ENCODE data around the gene ZBTB7B.
"Not testable (repeated sequence)": the region's sequence is repeated elsewhere in the genome, so short reads cannot be mapped to it uniquely, and the experiment has no call there.

ZBTB7B gene

GRCh38 chr1:154986736-154987135 lies 15.9 kb upstream of the ZBTB7B start:
- not testable (repeated sequence) for H3K9me3 ChIP-seq (ENCODE audit: control extremely low read depth in 1 of 5, control insufficient read depth in 4 of 5, insufficient read depth in 2 of 5, low read depth in 1 of 5, low read length in 4 of 5); H3K27me3 ChIP-seq (replicated peaks in 2 of 5; ENCODE audit: control insufficient read depth in 4 of 5, insufficient read depth in 5 of 5, low read length in 4 of 5); H3K4me3 ChIP-seq (ENCODE audit: control insufficient read depth in 1 of 7, extremely low read depth in 1 of 7, insufficient read depth in 4 of 7, low read depth in 2 of 7, low read length in 6 of 7); H3K27ac ChIP-seq (ENCODE audit: insufficient read depth in 1 of 2, low read depth in 1 of 2, low read length in 2 of 2, poor library complexity in 1 of 2, severe bottlenecking in 2 of 2); DNase-seq
- POLR2A ChIA-PET = interaction anchor here (0.7 kb wide), 1 partner anchor 359 kb away, joined by 4 read pairs; no protein-coding TSS in a partner anchor
- 100% methylated on average over 1 of the region's 4 CpGs for WGBS (ENCODE audit: insufficient coverage)
- peaks cover 9 to 24% (median 17%) of the 10 kb centered on the region in 4 experiments for H3K4me1 ChIP-seq (ENCODE audit: control extremely low read depth in 1 of 4, control insufficient read depth in 4 of 4, insufficient read depth in 4 of 4, low read length in 3 of 4)
- CTCF ChIA-PET = interaction anchor here (1.2 to 20.2 kb wide), 5 partner anchors 8 to 65 kb away, joined by 3 to 320 read pairs (median 13); partner anchors contain the start of genes LENEP and ZBTB7B
- peaks cover 6 to 42% (median 31%) of the 10 kb centered on the region in 4 experiments for H3K36me3 ChIP-seq (ENCODE audit: control insufficient read depth in 4 of 4, insufficient read depth in 4 of 4, low read length in 3 of 4)

GRCh38 chr1:154987326-154987725 lies 15.3 kb upstream of the ZBTB7B start:
- Histone ChIP-seq H3K27me3 (replicated peaks in 2 of 5; ENCODE audit: control insufficient read depth in 4 of 5, insufficient read depth in 5 of 5, low read length in 4 of 5) (no peaks in the 10 kb centered on the region), H3K4me3 (ENCODE audit: control insufficient read depth in 1 of 7, extremely low read depth in 1 of 7, insufficient read depth in 4 of 7, low read depth in 2 of 7, low read length in 6 of 7) (no peak overlapping the region), H3K36me3 (ENCODE audit: control insufficient read depth in 4 of 4, insufficient read depth in 4 of 4, low read length in 3 of 4) (peaks cover 6 to 42% (median 31%) of the 10 kb centered on the region in 4 experiments), H3K4me1 (ENCODE audit: control extremely low read depth in 1 of 4, control insufficient read depth in 4 of 4, insufficient read depth in 4 of 4, low read length in 3 of 4) (peaks cover 8 to 19% (median 16%) of the 10 kb centered on the region in 4 experiments), H3K9me3 (ENCODE audit: control extremely low read depth in 1 of 5, control insufficient read depth in 4 of 5, insufficient read depth in 2 of 5, low read depth in 1 of 5, low read length in 4 of 5) (no peaks in the 10 kb centered on the region), H3K27ac (ENCODE audit: insufficient read depth in 1 of 2, low read depth in 1 of 2, low read length in 2 of 2, poor library complexity in 1 of 2, severe bottlenecking in 2 of 2) (no peak overlapping the region)
- ChIA-PET POLR2A (interaction anchor here (0.7 kb wide), 1 partner anchor 360 kb away, joined by 4 read pairs; no protein-coding TSS in a partner anchor), CTCF (interaction anchor here (1.1 to 20.2 kb wide), 9 partner anchors 9 to 72 kb away, joined by 3 to 320 read pairs (median 8); partner anchors contain the start of genes CKS1B, LENEP, PYGO2 and ZBTB7B)
- WGBS (ENCODE audit: insufficient coverage) = 95% methylated on average over 4 of the region's 6 CpGs
- no peak for DNase-seq

GRCh38 chr1:154988058-154988954 lies 14.3 kb upstream of the ZBTB7B start:
- WGBS (ENCODE audit: insufficient coverage) = 98% methylated on average over 16 of the region's 17 CpGs
- peak in 1 of 3 donors; percentile 32 for DNase-seq

GRCh38 chr1:154989195-154989860 lies 13.3 kb upstream of the ZBTB7B start:
- POLR2A ChIA-PET = no interaction called here
- Histone ChIP-seq H3K4me3 (ENCODE audit: control insufficient read depth in 1 of 7, extremely low read depth in 1 of 7, insufficient read depth in 4 of 7, low read depth in 2 of 7, low read length in 6 of 7) (no peak overlapping the region), H3K36me3 (ENCODE audit: control insufficient read depth in 4 of 4, insufficient read depth in 4 of 4, low read length in 3 of 4) (peaks cover 6 to 49% (median 34%) of the 10 kb centered on the region in 4 experiments), H3K4me1 (ENCODE audit: control extremely low read depth in 1 of 4, control insufficient read depth in 4 of 4, insufficient read depth in 4 of 4, low read length in 3 of 4) (peaks cover 0 to 19% (median 7%) of the 10 kb centered on the region in 4 experiments), H3K27ac (ENCODE audit: insufficient read depth in 1 of 2, low read depth in 1 of 2, low read length in 2 of 2, poor library complexity in 1 of 2, severe bottlenecking in 2 of 2) (no peak overlapping the region), H3K27me3 (replicated peaks in 2 of 5; ENCODE audit: control insufficient read depth in 4 of 5, insufficient read depth in 5 of 5, low read length in 4 of 5) (no peaks in the 10 kb centered on the region), H3K9me3 (ENCODE audit: control extremely low read depth in 1 of 5, control insufficient read depth in 4 of 5, insufficient read depth in 2 of 5, low read depth in 1 of 5, low read length in 4 of 5) (no peaks in the 10 kb centered on the region)
- 100% methylated on average over 2 of the region's 3 CpGs for WGBS (ENCODE audit: insufficient coverage)
- CTCF ChIA-PET = interaction anchor here (1.0 to 20.2 kb wide), 7 partner anchors 8 to 70 kb away, joined by 4 to 320 read pairs (median 6); partner anchors contain the start of genes LENEP and ZBTB7B
- DNase-seq = no peak

More at GRCh38 chr1:154988058-154988954, 14.3 kb upstream of the ZBTB7B start:
- peaks cover 4 to 21% (median 12%) of the 10 kb centered on the region in 4 experiments for H3K4me1 ChIP-seq (ENCODE audit: control extremely low read depth in 1 of 4, control insufficient read depth in 4 of 4, insufficient read depth in 4 of 4, low read length in 3 of 4)
- no peak overlapping the region for H3K27ac ChIP-seq (ENCODE audit: insufficient read depth in 1 of 2, low read depth in 1 of 2, low read length in 2 of 2, poor library complexity in 1 of 2, severe bottlenecking in 2 of 2)
- H3K4me3 ChIP-seq (ENCODE audit: control insufficient read depth in 1 of 7, extremely low read depth in 1 of 7, insufficient read depth in 4 of 7, low read depth in 2 of 7, low read length in 6 of 7) = no peak overlapping the region
- no peaks in the 10 kb centered on the region for H3K9me3 ChIP-seq (ENCODE audit: control extremely low read depth in 1 of 5, control insufficient read depth in 4 of 5, insufficient read depth in 2 of 5, low read depth in 1 of 5, low read length in 4 of 5)
- H3K27me3 ChIP-seq (replicated peaks in 2 of 5; ENCODE audit: control insufficient read depth in 4 of 5, insufficient read depth in 5 of 5, low read length in 4 of 5) = no peaks in the 10 kb centered on the region
- H3K36me3 ChIP-seq (ENCODE audit: control insufficient read depth in 4 of 4, insufficient read depth in 4 of 4, low read length in 3 of 4) = peaks cover 6 to 49% (median 34%) of the 10 kb centered on the region in 4 experiments
- ChIA-PET CTCF (interaction anchor here (0.7 to 20.2 kb wide), 11 partner anchors 10 to 71 kb away, joined by 3 to 320 read pairs (median 6); partner anchors contain the start of genes CKS1B, LENEP, PYGO2 and ZBTB7B), POLR2A (no interaction called here)

- 100% methylated on average over 6 of the region's 8 CpGs for WGBS (ENCODE audit: insufficient coverage)
- no peaks in the 10 kb centered on the region for H3K27me3 ChIP-seq (replicated peaks in 2 of 5; ENCODE audit: control insufficient read depth in 4 of 5, insufficient read depth in 5 of 5, low read length in 4 of 5)
- CTCF ChIA-PET = interaction anchor here (0.5 to 1.5 kb wide), 5 partner anchors 9 to 38 kb away, joined by 3 to 6 read pairs (median 5); no protein-coding TSS in a partner anchor
- peaks cover 0 to 22% (median 15%) of the 10 kb centered on the region in 4 experiments for H3K4me1 ChIP-seq (ENCODE audit: control extremely low read depth in 1 of 4, control insufficient read depth in 4 of 4, insufficient read depth in 4 of 4, low read length in 3 of 4)
- no peak for DNase-seq
- peaks cover 6 to 49% (median 34%) of the 10 kb centered on the region in 4 experiments for H3K36me3 ChIP-seq (ENCODE audit: control insufficient read depth in 4 of 4, insufficient read depth in 4 of 4, low read length in 3 of 4)
- POLR2A ChIA-PET = interaction anchor here (0.6 kb wide), 1 partner anchor 28 kb away, joined by 3 read pairs; no protein-coding TSS in a partner anchor
- no peak overlapping the region for H3K4me3 ChIP-seq (ENCODE audit: control insufficient read depth in 1 of 7, extremely low read depth in 1 of 7, insufficient read depth in 4 of 7, low read depth in 2 of 7, low read length in 6 of 7)
- no peaks in the 10 kb centered on the region for H3K9me3 ChIP-seq (ENCODE audit: control extremely low read depth in 1 of 5, control insufficient read depth in 4 of 5, insufficient read depth in 2 of 5, low read depth in 1 of 5, low read length in 4 of 5)
- no peak overlapping the region for H3K27ac ChIP-seq (ENCODE audit: insufficient read depth in 1 of 2, low read depth in 1 of 2, low read length in 2 of 2, poor library complexity in 1 of 2, severe bottlenecking in 2 of 2)
Measured at GRCh38 chr1:154990276-154990675, 12.3 kb upstream of the ZBTB7B start.

- no peak overlapping the region for H3K4me3 ChIP-seq (ENCODE audit: control insufficient read depth in 1 of 7, extremely low read depth in 1 of 7, insufficient read depth in 4 of 7, low read depth in 2 of 7, low read length in 6 of 7)
- CTCF ChIA-PET = interaction anchor here (0.7 to 14.0 kb wide), 12 partner anchors 8 to 86 kb away, joined by 3 to 320 read pairs (median 6); partner anchors contain the start of genes CKS1B, FLAD1, PBXIP1 and PYGO2
- H3K4me1 ChIP-seq (ENCODE audit: control extremely low read depth in 1 of 4, control insufficient read depth in 4 of 4, insufficient read depth in 4 of 4, low read length in 3 of 4) = peaks cover 4 to 46% (median 36%) of the 10 kb centered on the region in 4 experiments
- no peaks in the 10 kb centered on the region for H3K27me3 ChIP-seq (replicated peaks in 2 of 5; ENCODE audit: control insufficient read depth in 4 of 5, insufficient read depth in 5 of 5, low read length in 4 of 5)
- DNase-seq = no peak
- no peak overlapping the region for H3K27ac ChIP-seq (ENCODE audit: insufficient read depth in 1 of 2, low read depth in 1 of 2, low read length in 2 of 2, poor library complexity in 1 of 2, severe bottlenecking in 2 of 2)
- POLR2A ChIA-PET = no interaction called here
- H3K36me3 ChIP-seq (ENCODE audit: control insufficient read depth in 4 of 4, insufficient read depth in 4 of 4, low read length in 3 of 4) = peaks cover 5 to 40% (median 28%) of the 10 kb centered on the region in 4 experiments
- no peaks in the 10 kb centered on the region for H3K9me3 ChIP-seq (ENCODE audit: control extremely low read depth in 1 of 5, control insufficient read depth in 4 of 5, insufficient read depth in 2 of 5, low read depth in 1 of 5, low read length in 4 of 5)
- 46% methylated on average over 2 of the region's 14 CpGs for WGBS (ENCODE audit: insufficient coverage)
Measured at GRCh38 chr1:154992721-154993571, 9.7 kb upstream of the ZBTB7B start.

Measured in common myeloid progenitor, CD34-positive (primary cell).